HEK293 (cell line): Measurements from ENCODE around the gene NARF.
A peak's percentile ranks its signal among the peaks of the same experiment; 100 is the strongest.

ENCODE experiments used
- AEBP2 ChIP-seq: fragments of 450-650 bp; formaldehyde crosslinking; IDR thresholded peaks from 2 replicates; pipeline ENCODE4 v1.5.1; 2016; ENCODE audit warnings: missing biosample characterization, missing genetic modification characterization, borderline replicate concordance
- BCL11A ChIP-seq: fragments of 450-650 bp; formaldehyde crosslinking; IDR thresholded peaks from 2 replicates; pipeline ENCODE4 v1.5.1; 2016; ENCODE audit warnings: low read depth, missing biosample characterization, missing genetic modification characterization
- EGR2 ChIP-seq: fragments of 450-650 bp; formaldehyde crosslinking; IDR thresholded peaks from 2 replicates; pipeline ENCODE4 v1.5.1; 2016; ENCODE audit warnings: low read depth, missing biosample characterization, missing genetic modification characterization
- KLF9 ChIP-seq: fragments of 450-650 bp; formaldehyde crosslinking; IDR thresholded peaks from 2 replicates; pipeline ENCODE4 v1.5.1; 2016; ENCODE audit warnings: missing biosample characterization, missing genetic modification characterization, low read depth
- PATZ1 ChIP-seq: fragments of 450-650 bp; formaldehyde crosslinking; IDR thresholded peaks from 2 replicates; pipeline ENCODE4 v1.5.1; 2016; ENCODE audit warnings: missing biosample characterization, missing genetic modification characterization
- PRDM1 ChIP-seq: fragments of 450-650 bp; formaldehyde crosslinking; IDR thresholded peaks from 2 replicates; pipeline ENCODE4; 2016; ENCODE audit warnings: missing biosample characterization, missing genetic modification characterization
- REPIN1 ChIP-seq: fragments of 450-650 bp; formaldehyde crosslinking; IDR thresholded peaks from 2 replicates; pipeline ENCODE4 v1.5.1; 2017; ENCODE audit warnings: missing biosample characterization, missing genetic modification characterization, low read depth
- SP7 ChIP-seq: fragments of 450-650 bp; formaldehyde crosslinking; IDR thresholded peaks from 2 replicates; pipeline ENCODE4 v1.5.1; 2016; ENCODE audit warnings: missing biosample characterization, missing genetic modification characterization
- ZBTB17 ChIP-seq: fragments of 450-650 bp; formaldehyde crosslinking; IDR thresholded peaks from 2 replicates; pipeline ENCODE4 v1.5.1; 2016; ENCODE audit warnings: missing biosample characterization, missing genetic modification characterization
- ZBTB20 ChIP-seq: fragments of 450-650 bp; formaldehyde crosslinking; IDR thresholded peaks from 2 replicates; pipeline ENCODE4 v1.5.1; 2016; ENCODE audit warnings: missing biosample characterization, missing genetic modification characterization
- ZFHX2 ChIP-seq: fragments of 450-650 bp; formaldehyde crosslinking; conservative IDR thresholded peaks from 2 replicates; pipeline ENCODE4 v1.5.1; 2016; ENCODE audit warnings: missing biosample characterization, missing genetic modification characterization
- ZFP69B ChIP-seq: fragments of 450-650 bp; formaldehyde crosslinking; IDR thresholded peaks from 2 replicates; pipeline ENCODE4 v1.5.1; 2016; ENCODE audit warnings: missing biosample characterization, missing genetic modification characterization
- ZNF140 ChIP-seq: fragments of 450-650 bp; formaldehyde crosslinking; IDR thresholded peaks from 2 replicates; pipeline ENCODE4 v1.5.1; 2016; ENCODE audit warnings: missing biosample characterization, missing genetic modification characterization
- ZNF18 ChIP-seq: fragments of 450-650 bp; formaldehyde crosslinking; IDR thresholded peaks from 2 replicates; pipeline ENCODE4 v1.5.1; 2016; ENCODE audit warnings: missing biosample characterization, missing genetic modification characterization
- ZNF239 ChIP-seq: fragments of 450-650 bp; formaldehyde crosslinking; IDR thresholded peaks from 2 replicates; pipeline ENCODE4 v1.5.1; 2016; ENCODE audit warnings: missing biosample characterization, missing genetic modification characterization
- ZNF37A ChIP-seq: fragments of 450-650 bp; IDR thresholded peaks from 2 replicates; pipeline ENCODE4 v1.5.1; 2018; ENCODE audit warnings: missing biosample characterization, missing genetic modification characterization
- ZNF423 ChIP-seq: fragments of 450-650 bp; formaldehyde crosslinking; IDR thresholded peaks from 2 replicates; pipeline ENCODE4 v1.5.1; 2016; ENCODE audit warnings: missing biosample characterization, missing genetic modification characterization
- ZNF473 ChIP-seq: fragments of 450-650 bp; formaldehyde crosslinking; IDR thresholded peaks from 2 replicates; pipeline ENCODE4 v1.5.1; 2017; ENCODE audit warnings: missing biosample characterization, missing genetic modification characterization
- ZNF514 ChIP-seq: fragments of 450-650 bp; formaldehyde crosslinking; IDR thresholded peaks from 2 replicates; pipeline ENCODE4 v1.5.1; 2016; ENCODE audit warnings: missing biosample characterization, missing genetic modification characterization
- ZNF530 ChIP-seq: fragments of 450-650 bp; formaldehyde crosslinking; IDR thresholded peaks from 2 replicates; pipeline ENCODE4 v1.5.1; 2016; ENCODE audit warnings: low read depth, missing biosample characterization, missing genetic modification characterization
- ZNF555 ChIP-seq: fragments of 450-650 bp; formaldehyde crosslinking; conservative IDR thresholded peaks from 2 replicates; pipeline ENCODE4 v1.5.1; 2017; ENCODE audit warnings: missing biosample characterization, mild to moderate bottlenecking, missing genetic modification characterization, inconsistent platforms
- ZSCAN5A ChIP-seq: fragments of 450-650 bp; formaldehyde crosslinking; IDR thresholded peaks from 2 replicates; pipeline ENCODE4 v1.5.1; 2016; ENCODE audit warnings: missing biosample characterization, missing genetic modification characterization
- TF ChIP-seq, protein P1 (sequence below): fragments of 450-650 bp; formaldehyde crosslinking; IDR thresholded peaks from 2 replicates; pipeline ENCODE4 v1.5.0; 2017; ENCODE audit warnings: missing biosample characterization, missing genetic modification characterization, borderline replicate concordance
- TF ChIP-seq, protein P2 (sequence below): fragments of 450-650 bp; formaldehyde crosslinking; IDR thresholded peaks from 2 replicates; pipeline ENCODE4 v1.5.1; 2016; ENCODE audit warnings: missing biosample characterization, missing genetic modification characterization
- TF ChIP-seq, protein P3 (sequence below): fragments of 450-650 bp; formaldehyde crosslinking; IDR thresholded peaks from 2 replicates; pipeline ENCODE4 v1.5.1; 2017; ENCODE audit warnings: missing biosample characterization, missing genetic modification characterization

The NARF gene

DNA sequence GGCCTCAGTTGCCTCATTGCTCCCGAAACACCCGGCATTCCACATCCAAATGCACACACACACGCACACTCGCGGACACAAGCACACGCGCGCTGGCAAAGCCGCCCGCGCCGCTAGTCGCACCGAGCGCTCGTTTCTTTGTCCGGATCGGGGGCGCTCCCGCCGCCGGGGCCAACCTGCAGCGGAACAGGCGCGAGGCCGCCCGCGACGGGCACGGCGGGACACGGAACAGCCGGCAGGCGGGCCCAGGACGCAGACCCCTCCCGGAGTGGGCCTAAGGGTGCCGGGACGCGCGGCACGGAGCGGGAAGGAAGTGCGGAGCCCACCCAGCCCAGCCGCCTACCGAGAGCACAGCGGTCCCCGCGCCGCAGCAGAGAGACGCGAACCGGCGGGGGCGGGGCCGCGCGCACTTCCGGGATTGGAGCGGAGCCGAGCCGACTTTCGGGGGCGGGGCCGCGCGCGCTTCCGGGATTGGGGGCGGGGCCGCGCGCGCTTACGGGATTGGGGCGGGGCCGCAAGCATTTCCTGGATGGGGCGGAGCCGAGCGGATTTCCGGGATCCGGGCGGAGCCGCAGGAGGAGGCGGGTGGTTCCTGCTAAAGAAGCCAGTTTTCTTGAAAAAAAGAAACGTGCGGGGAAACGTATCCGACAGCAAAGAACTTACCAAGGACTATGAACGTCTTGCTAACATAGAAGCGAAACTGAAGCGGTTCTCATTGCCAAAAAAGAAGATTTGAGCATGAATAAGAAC lies 8.0 kb upstream of the NARF start, which contains the start of gene CYBC1 (continued):
- no peak for TF ChIP-seq ZNF140 (tag by site-specific recombination)
- no peak for TF ChIP-seq ZNF514
- no peak; the same call in 1 of the 2 replicates for TF ChIP-seq ZBTB17 (tag by site-specific recombination)
- TF ChIP-seq ZNF37A: no peak
- no peak for TF ChIP-seq BCL11A (tag by site-specific recombination)
- TF ChIP-seq KLF9: peak; percentile 98
- TF ChIP-seq AEBP2 (tag by site-specific recombination): no peak
- TF ChIP-seq ZNF473: no peak
- TF ChIP-seq ZNF423 (tag by site-specific recombination): peak; percentile 67; the same call in 1 of the 2 replicates
- TF ChIP-seq ZNF530 (tag by site-specific recombination): no peak
- TF ChIP-seq, protein P1, sequence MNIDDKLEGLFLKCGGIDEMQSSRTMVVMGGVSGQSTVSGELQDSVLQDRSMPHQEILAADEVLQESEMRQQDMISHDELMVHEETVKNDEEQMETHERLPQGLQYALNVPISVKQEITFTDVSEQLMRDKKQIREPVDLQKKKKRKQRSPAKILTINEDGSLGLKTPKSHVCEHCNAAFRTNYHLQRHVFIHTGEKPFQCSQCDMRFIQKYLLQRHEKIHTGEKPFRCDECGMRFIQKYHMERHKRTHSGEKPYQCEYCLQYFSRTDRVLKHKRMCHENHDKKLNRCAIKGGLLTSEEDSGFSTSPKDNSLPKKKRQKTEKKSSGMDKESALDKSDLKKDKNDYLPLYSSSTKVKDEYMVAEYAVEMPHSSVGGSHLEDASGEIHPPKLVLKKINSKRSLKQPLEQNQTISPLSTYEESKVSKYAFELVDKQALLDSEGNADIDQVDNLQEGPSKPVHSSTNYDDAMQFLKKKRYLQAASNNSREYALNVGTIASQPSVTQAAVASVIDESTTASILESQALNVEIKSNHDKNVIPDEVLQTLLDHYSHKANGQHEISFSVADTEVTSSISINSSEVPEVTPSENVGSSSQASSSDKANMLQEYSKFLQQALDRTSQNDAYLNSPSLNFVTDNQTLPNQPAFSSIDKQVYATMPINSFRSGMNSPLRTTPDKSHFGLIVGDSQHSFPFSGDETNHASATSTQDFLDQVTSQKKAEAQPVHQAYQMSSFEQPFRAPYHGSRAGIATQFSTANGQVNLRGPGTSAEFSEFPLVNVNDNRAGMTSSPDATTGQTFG (tag by site-specific recombination): no peak
- TF ChIP-seq, protein P2, sequence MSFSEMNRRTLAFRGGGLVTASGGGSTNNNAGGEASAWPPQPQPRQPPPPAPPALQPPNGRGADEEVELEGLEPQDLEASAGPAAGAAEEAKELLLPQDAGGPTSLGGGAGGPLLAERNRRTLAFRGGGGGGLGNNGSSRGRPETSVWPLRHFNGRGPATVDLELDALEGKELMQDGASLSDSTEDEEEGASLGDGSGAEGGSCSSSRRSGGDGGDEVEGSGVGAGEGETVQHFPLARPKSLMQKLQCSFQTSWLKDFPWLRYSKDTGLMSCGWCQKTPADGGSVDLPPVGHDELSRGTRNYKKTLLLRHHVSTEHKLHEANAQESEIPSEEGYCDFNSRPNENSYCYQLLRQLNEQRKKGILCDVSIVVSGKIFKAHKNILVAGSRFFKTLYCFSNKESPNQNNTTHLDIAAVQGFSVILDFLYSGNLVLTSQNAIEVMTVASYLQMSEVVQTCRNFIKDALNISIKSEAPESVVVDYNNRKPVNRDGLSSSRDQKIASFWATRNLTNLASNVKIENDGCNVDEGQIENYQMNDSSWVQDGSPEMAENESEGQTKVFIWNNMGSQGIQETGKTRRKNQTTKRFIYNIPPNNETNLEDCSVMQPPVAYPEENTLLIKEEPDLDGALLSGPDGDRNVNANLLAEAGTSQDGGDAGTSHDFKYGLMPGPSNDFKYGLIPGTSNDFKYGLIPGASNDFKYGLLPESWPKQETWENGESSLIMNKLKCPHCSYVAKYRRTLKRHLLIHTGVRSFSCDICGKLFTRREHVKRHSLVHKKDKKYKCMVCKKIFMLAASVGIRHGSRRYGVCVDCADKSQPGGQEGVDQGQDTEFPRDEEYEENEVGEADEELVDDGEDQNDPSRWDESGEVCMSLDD (tag by site-specific recombination): no peak
- peak; percentile 14; the same call in 1 of the 2 replicates for TF ChIP-seq ZBTB20 (tag by site-specific recombination)
- TF ChIP-seq ZSCAN5A (tag by site-specific recombination): 0 out of 2 replicates have a peak, but pooled peaks have one; percentile 13
- TF ChIP-seq ZNF555: no peak
- peak; percentile 36; the same call in 1 of the 2 replicates for TF ChIP-seq EGR2 (tag by site-specific recombination)
- TF ChIP-seq ZNF18 (tag by site-specific recombination): no peak
- no peak for TF ChIP-seq ZNF239
- peak; percentile 32; the same call in 1 of the 2 replicates for TF ChIP-seq SP7 (tag by site-specific recombination)
- peak; percentile 46; the same call in 1 of the 2 replicates for TF ChIP-seq REPIN1 (tag by site-specific recombination)
- TF ChIP-seq ZFHX2 (tag by site-specific recombination): peak; percentile 68
- no peak for TF ChIP-seq ZFP69B (tag by site-specific recombination)
- TF ChIP-seq, protein P3, sequence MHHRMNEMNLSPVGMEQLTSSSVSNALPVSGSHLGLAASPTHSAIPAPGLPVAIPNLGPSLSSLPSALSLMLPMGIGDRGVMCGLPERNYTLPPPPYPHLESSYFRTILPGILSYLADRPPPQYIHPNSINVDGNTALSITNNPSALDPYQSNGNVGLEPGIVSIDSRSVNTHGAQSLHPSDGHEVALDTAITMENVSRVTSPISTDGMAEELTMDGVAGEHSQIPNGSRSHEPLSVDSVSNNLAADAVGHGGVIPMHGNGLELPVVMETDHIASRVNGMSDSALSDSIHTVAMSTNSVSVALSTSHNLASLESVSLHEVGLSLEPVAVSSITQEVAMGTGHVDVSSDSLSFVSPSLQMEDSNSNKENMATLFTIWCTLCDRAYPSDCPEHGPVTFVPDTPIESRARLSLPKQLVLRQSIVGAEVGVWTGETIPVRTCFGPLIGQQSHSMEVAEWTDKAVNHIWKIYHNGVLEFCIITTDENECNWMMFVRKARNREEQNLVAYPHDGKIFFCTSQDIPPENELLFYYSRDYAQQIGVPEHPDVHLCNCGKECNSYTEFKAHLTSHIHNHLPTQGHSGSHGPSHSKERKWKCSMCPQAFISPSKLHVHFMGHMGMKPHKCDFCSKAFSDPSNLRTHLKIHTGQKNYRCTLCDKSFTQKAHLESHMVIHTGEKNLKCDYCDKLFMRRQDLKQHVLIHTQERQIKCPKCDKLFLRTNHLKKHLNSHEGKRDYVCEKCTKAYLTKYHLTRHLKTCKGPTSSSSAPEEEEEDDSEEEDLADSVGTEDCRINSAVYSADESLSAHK: no peak
- TF ChIP-seq PATZ1: peak; percentile 63
- no peak for TF ChIP-seq PRDM1 (tag by site-specific recombination)
